ENCODE measurements around the gene RANBP1.

Gene RANBP1

GRCh38 chr22:20095521-20095920 is 20.4 kb upstream of the RANBP1 start:
- no peak for TF ChIP-seq CTCF (conservative IDR thresholded peaks at IDR 0.05; ENCODE audit: low read length)
- no peak overlapping the region for H3K4me3 ChIP-seq (ENCODE audit: low read length)
- no peak for DNase-seq (ENCODE audit: low read depth)

- no peak overlapping the region for H3K4me3 ChIP-seq (ENCODE audit: low read length)
- no peak for DNase-seq (ENCODE audit: low read depth)
- no peak for TF ChIP-seq CTCF (conservative IDR thresholded peaks at IDR 0.05; ENCODE audit: low read length)
Observed at GRCh38 chr22:20096574-20097420, 19.1 kb upstream of the RANBP1 start.

- no peak for DNase-seq (ENCODE audit: low read depth)
- no peak for TF ChIP-seq CTCF (conservative IDR thresholded peaks at IDR 0.05; ENCODE audit: low read length)
- H3K4me3 ChIP-seq (ENCODE audit: low read length) = no peak overlapping the region
Observed at GRCh38 chr22:20099099-20099711, 16.7 kb upstream of the RANBP1 start.

GRCh38 chr22:20101638-20102037 is 14.3 kb upstream of the RANBP1 start:
- no peak for TF ChIP-seq CTCF (conservative IDR thresholded peaks at IDR 0.05; ENCODE audit: low read length)
- DNase-seq (ENCODE audit: low read depth) = no peak

GRCh38 chr22:20102203-20102780 is 13.6 kb upstream of the RANBP1 start:
- H3K4me3 ChIP-seq (ENCODE audit: low read length) = no peak overlapping the region
- no peak for TF ChIP-seq CTCF (conservative IDR thresholded peaks at IDR 0.05; ENCODE audit: low read length)
- no peak for DNase-seq (ENCODE audit: low read depth)

More at GRCh38 chr22:20101638-20102037, 14.3 kb upstream of the RANBP1 start:
- no peak overlapping the region for H3K4me3 ChIP-seq (ENCODE audit: low read length)

- DNase-seq (ENCODE audit: low read depth) = no peak
- no peak overlapping the region for H3K4me3 ChIP-seq (ENCODE audit: low read length)
- no peak for TF ChIP-seq CTCF (conservative IDR thresholded peaks at IDR 0.05; ENCODE audit: low read length)
Observed at GRCh38 chr22:20105456-20106204, 10.3 kb upstream of the RANBP1 start.
